Measurements from ENCODE around the gene DIAPH3.
"Not testable (repeated sequence)": the region's sequence is repeated elsewhere in the genome, so short reads cannot be mapped to it uniquely, and the experiment has no call there.

DIAPH3 gene

GRCh38 chr13:60074397-60074796 lies 89.3 kb downstream of the DIAPH3 start:
- no peak for DNase-seq (ENCODE audit: low read depth, low spot score)
- Histone ChIP-seq H3K27ac (ENCODE audit: low read length) (no peak overlapping the region), H3K4me3 (ENCODE audit: low read length) (no peak overlapping the region), H3K36me3 (ENCODE audit: control insufficient read depth, insufficient read depth, low read length) (no peaks in the 10 kb centered on the region), H3K9me3 (ENCODE audit: control insufficient read depth, insufficient read depth, low read length) (no peaks in the 10 kb centered on the region), H3K27me3 (ENCODE audit: control insufficient read depth, insufficient read depth, low read length) (no peaks in the 10 kb centered on the region), H3K4me1 (ENCODE audit: control insufficient read depth, insufficient read depth, low read length) (no peaks in the 10 kb centered on the region)
- no CpG with 5 or more reads among the region's 2 CpGs for WGBS (ENCODE audit: insufficient coverage, insufficient read length)

GRCh38 chr13:60066226-60066625 lies 97.5 kb downstream of the DIAPH3 start:
- DNase-seq (ENCODE audit: low read depth, low spot score) = no peak
- Histone ChIP-seq H3K36me3 (ENCODE audit: control insufficient read depth, insufficient read depth, low read length) (no peaks in the 10 kb centered on the region), H3K4me3 (ENCODE audit: low read length) (no peak overlapping the region), H3K4me1 (ENCODE audit: control insufficient read depth, insufficient read depth, low read length) (no peaks in the 10 kb centered on the region; the same call in 1 of the 2 replicates), H3K27me3 (ENCODE audit: control insufficient read depth, insufficient read depth, low read length) (no peaks in the 10 kb centered on the region), H3K27ac (ENCODE audit: low read length) (no peak overlapping the region), H3K9me3 (ENCODE audit: control insufficient read depth, insufficient read depth, low read length) (no peaks in the 10 kb centered on the region)
- WGBS (ENCODE audit: insufficient coverage, insufficient read length) = no CpG with 5 or more reads among the region's 1 CpG

GRCh38 chr13:60062502-60062901 lies 101.2 kb downstream of the DIAPH3 start:
- no peaks in the 10 kb centered on the region; the same call in 1 of the 2 replicates for H3K4me1 ChIP-seq (ENCODE audit: control insufficient read depth, insufficient read depth, low read length)
- H3K27me3 ChIP-seq (ENCODE audit: control insufficient read depth, insufficient read depth, low read length) = no peaks in the 10 kb centered on the region
- H3K36me3 ChIP-seq (ENCODE audit: control insufficient read depth, insufficient read depth, low read length) = no peaks in the 10 kb centered on the region
- H3K27ac ChIP-seq (ENCODE audit: low read length) = no peak overlapping the region
- no peak overlapping the region for H3K4me3 ChIP-seq (ENCODE audit: low read length)
- no CpG with 5 or more reads among the region's 2 CpGs for WGBS (ENCODE audit: insufficient coverage, insufficient read length)
- no peaks in the 10 kb centered on the region for H3K9me3 ChIP-seq (ENCODE audit: control insufficient read depth, insufficient read depth, low read length)
- no peak for DNase-seq (ENCODE audit: low read depth, low spot score)

GRCh38 chr13:60061737-60062136 lies 102.0 kb downstream of the DIAPH3 start:
- Histone ChIP-seq H3K4me3 (ENCODE audit: low read length) (no peak overlapping the region), H3K27me3 (ENCODE audit: control insufficient read depth, insufficient read depth, low read length) (no peaks in the 10 kb centered on the region), H3K9me3 (ENCODE audit: control insufficient read depth, insufficient read depth, low read length) (no peaks in the 10 kb centered on the region), H3K36me3 (ENCODE audit: control insufficient read depth, insufficient read depth, low read length) (no peaks in the 10 kb centered on the region), H3K27ac (ENCODE audit: low read length) (no peak overlapping the region), H3K4me1 (ENCODE audit: control insufficient read depth, insufficient read depth, low read length) (no peaks in the 10 kb centered on the region; the same call in 1 of the 2 replicates)
- WGBS (ENCODE audit: insufficient coverage, insufficient read length) = 100% methylated on average over 1 of the region's 3 CpGs
- DNase-seq (ENCODE audit: low read depth, low spot score) = no peak

GRCh38 chr13:60051754-60052285 lies 111.9 kb downstream of the DIAPH3 start:
- H3K9me3 ChIP-seq (ENCODE audit: control insufficient read depth, insufficient read depth, low read length) = no peaks in the 10 kb centered on the region
- H3K36me3 ChIP-seq (ENCODE audit: control insufficient read depth, insufficient read depth, low read length) = no peaks in the 10 kb centered on the region
- no peaks in the 10 kb centered on the region for H3K27me3 ChIP-seq (ENCODE audit: control insufficient read depth, insufficient read depth, low read length)
- 100% methylated on average over 1 of the region's 3 CpGs for WGBS (ENCODE audit: insufficient coverage, insufficient read length)
- H3K27ac ChIP-seq (ENCODE audit: low read length) = no peak overlapping the region
- no peaks in the 10 kb centered on the region for H3K4me1 ChIP-seq (ENCODE audit: control insufficient read depth, insufficient read depth, low read length)
- no peak overlapping the region for H3K4me3 ChIP-seq (ENCODE audit: low read length)
- no peak for DNase-seq (ENCODE audit: low read depth, low spot score)

- DNase-seq (ENCODE audit: low read depth, low spot score); H3K27me3 ChIP-seq (ENCODE audit: control insufficient read depth, insufficient read depth, low read length); H3K4me3 ChIP-seq (ENCODE audit: low read length); H3K36me3 ChIP-seq (ENCODE audit: control insufficient read depth, insufficient read depth, low read length); H3K4me1 ChIP-seq (ENCODE audit: control insufficient read depth, insufficient read depth, low read length); H3K9me3 ChIP-seq (ENCODE audit: control insufficient read depth, insufficient read depth, low read length); H3K27ac ChIP-seq (ENCODE audit: low read length): not testable (repeated sequence)
Observed at GRCh38 chr13:60048353-60048752, 115.4 kb downstream of the DIAPH3 start.

GRCh38 chr13:60047918-60048317 lies 115.8 kb downstream of the DIAPH3 start:
- Histone ChIP-seq H3K4me3 (ENCODE audit: low read length) (no peak overlapping the region), H3K27me3 (ENCODE audit: control insufficient read depth, insufficient read depth, low read length) (no peaks in the 10 kb centered on the region), H3K9me3 (ENCODE audit: control insufficient read depth, insufficient read depth, low read length) (no peaks in the 10 kb centered on the region), H3K27ac (ENCODE audit: low read length) (no peak overlapping the region), H3K36me3 (ENCODE audit: control insufficient read depth, insufficient read depth, low read length) (no peaks in the 10 kb centered on the region), H3K4me1 (ENCODE audit: control insufficient read depth, insufficient read depth, low read length) (no peaks in the 10 kb centered on the region)
- WGBS (ENCODE audit: insufficient coverage, insufficient read length) = no CpG with 5 or more reads among the region's 3 CpGs
- no peak for DNase-seq (ENCODE audit: low read depth, low spot score)

- no peaks in the 10 kb centered on the region for H3K27me3 ChIP-seq (ENCODE audit: control insufficient read depth, insufficient read depth, low read length)
- no peaks in the 10 kb centered on the region for H3K4me1 ChIP-seq (ENCODE audit: control insufficient read depth, insufficient read depth, low read length)
- WGBS (ENCODE audit: insufficient coverage, insufficient read length) = no CpG with 5 or more reads among the region's 4 CpGs
- no peaks in the 10 kb centered on the region for H3K36me3 ChIP-seq (ENCODE audit: control insufficient read depth, insufficient read depth, low read length)
- DNase-seq (ENCODE audit: low read depth, low spot score) = no peak
- H3K4me3 ChIP-seq (ENCODE audit: low read length) = no peak overlapping the region
- no peaks in the 10 kb centered on the region for H3K9me3 ChIP-seq (ENCODE audit: control insufficient read depth, insufficient read depth, low read length)
- no peak overlapping the region for H3K27ac ChIP-seq (ENCODE audit: low read length)
Observed at GRCh38 chr13:60044321-60044720, 119.4 kb downstream of the DIAPH3 start.

- H3K4me1 ChIP-seq (ENCODE audit: control insufficient read depth, insufficient read depth, low read length) = no peaks in the 10 kb centered on the region
- H3K36me3 ChIP-seq (ENCODE audit: control insufficient read depth, insufficient read depth, low read length) = no peaks in the 10 kb centered on the region
- no peaks in the 10 kb centered on the region for H3K9me3 ChIP-seq (ENCODE audit: control insufficient read depth, insufficient read depth, low read length)
- H3K27me3 ChIP-seq (ENCODE audit: control insufficient read depth, insufficient read depth, low read length) = no peaks in the 10 kb centered on the region
- WGBS (ENCODE audit: insufficient coverage, insufficient read length) = no CpG with 5 or more reads among the region's 2 CpGs
- no peak overlapping the region for H3K4me3 ChIP-seq (ENCODE audit: low read length)
- DNase-seq (ENCODE audit: low read depth, low spot score) = no peak
- H3K27ac ChIP-seq (ENCODE audit: low read length) = no peak overlapping the region
Observed at GRCh38 chr13:60043262-60043661, 120.5 kb downstream of the DIAPH3 start.

GRCh38 chr13:60040668-60041067 lies 123.1 kb downstream of the DIAPH3 start:
- not testable (repeated sequence) for H3K27ac ChIP-seq (ENCODE audit: low read length); DNase-seq (ENCODE audit: low read depth, low spot score); H3K4me3 ChIP-seq (ENCODE audit: low read length); H3K36me3 ChIP-seq (ENCODE audit: control insufficient read depth, insufficient read depth, low read length); H3K27me3 ChIP-seq (ENCODE audit: control insufficient read depth, insufficient read depth, low read length); H3K4me1 ChIP-seq (ENCODE audit: control insufficient read depth, insufficient read depth, low read length); H3K9me3 ChIP-seq (ENCODE audit: control insufficient read depth, insufficient read depth, low read length)
- WGBS (ENCODE audit: insufficient coverage, insufficient read length) = no CpG with 5 or more reads among the region's 10 CpGs

GRCh38 chr13:60035874-60036273 lies 127.9 kb downstream of the DIAPH3 start:
- Histone ChIP-seq H3K9me3 (ENCODE audit: control insufficient read depth, insufficient read depth, low read length) (no peaks in the 10 kb centered on the region), H3K36me3 (ENCODE audit: control insufficient read depth, insufficient read depth, low read length) (no peaks in the 10 kb centered on the region), H3K27ac (ENCODE audit: low read length) (no peak overlapping the region), H3K27me3 (ENCODE audit: control insufficient read depth, insufficient read depth, low read length) (no peaks in the 10 kb centered on the region), H3K4me3 (ENCODE audit: low read length) (no peak overlapping the region), H3K4me1 (ENCODE audit: control insufficient read depth, insufficient read depth, low read length) (no peaks in the 10 kb centered on the region)
- WGBS (ENCODE audit: insufficient coverage, insufficient read length) = no CpG with 5 or more reads among the region's 1 CpG
- no peak for DNase-seq (ENCODE audit: low read depth, low spot score)
